Left kidney (tissue), 2 donors: ENCODE data around the gene BFSP2. TPM values are rescaled to one million over a fixed set of nuclear protein-coding genes. Genes with fewer than 3 reads are reported as not detected.
"Not testable (repeated sequence)": the region's sequence is repeated elsewhere in the genome, so short reads cannot be mapped to it uniquely, and the experiment has no call there.

Experiments
- DNase-seq: peaks from one replicate; pipeline ENCODE4 v3.0.0-alpha.2; 2013
- polyA plus RNA-seq: library from polyadenylated mRNA; unstranded; fragments of 120-200 nt; gene quantifications from one replicate; pipeline ENCODE4 v1.2.1, GENCODE V29; 2013; ENCODE audit not compliant: insufficient read length

The BFSP2 gene
- polyA plus RNA-seq, 1 donor: 0.33 TPM

- no peak for DNase-seq
Observed at GRCh38 chr3:133479895-133480669, 80.2 kb downstream of the BFSP2 start.

GRCh38 chr3:133482474-133482873 is 82.6 kb downstream of the BFSP2 start:
- DNase-seq: not testable (repeated sequence)

GRCh38 chr3:133486658-133487057 is 86.8 kb downstream of the BFSP2 start:
- no peak for DNase-seq

GRCh38 chr3:133487204-133487603 is 87.3 kb downstream of the BFSP2 start:
- no peak for DNase-seq

GRCh38 chr3:133487920-133488540 is 88.2 kb downstream of the BFSP2 start:
- DNase-seq: no peak

- DNase-seq: no peak
Observed at GRCh38 chr3:133488785-133489367, 89.0 kb downstream of the BFSP2 start.

- no peak for DNase-seq
Observed at GRCh38 chr3:133489466-133490085, 89.7 kb downstream of the BFSP2 start.

- DNase-seq: no peak
Observed at GRCh38 chr3:133490468-133491351, 90.9 kb downstream of the BFSP2 start.

- DNase-seq: no peak
Observed at GRCh38 chr3:133491481-133492059, 91.7 kb downstream of the BFSP2 start.

- DNase-seq: no peak
Observed at GRCh38 chr3:133492159-133492741, 92.4 kb downstream of the BFSP2 start.

GRCh38 chr3:133494469-133494868 is 94.6 kb downstream of the BFSP2 start:
- no peak for DNase-seq

- DNase-seq: not testable (repeated sequence)
Observed at GRCh38 chr3:133502542-133502941, 102.7 kb downstream of the BFSP2 start.

GRCh38 chr3:133503409-133503808 is 103.6 kb downstream of the BFSP2 start:
- DNase-seq: no peak

- no peak for DNase-seq
Observed at GRCh38 chr3:133504736-133505135, 104.9 kb downstream of the BFSP2 start.

GRCh38 chr3:133505813-133506212 is 106.0 kb downstream of the BFSP2 start:
- DNase-seq: no peak

- no peak for DNase-seq
Observed at GRCh38 chr3:133506215-133506901, 106.5 kb downstream of the BFSP2 start.

- no peak for DNase-seq
Observed at GRCh38 chr3:133509488-133509887, 109.6 kb downstream of the BFSP2 start.

- no peak for DNase-seq
Observed at GRCh38 chr3:133512416-133513089, 112.7 kb downstream of the BFSP2 start.

GRCh38 chr3:133514418-133514817 is 114.6 kb downstream of the BFSP2 start:
- DNase-seq: no peak

GRCh38 chr3:133515127-133515526 is 115.3 kb downstream of the BFSP2 start:
- DNase-seq: no peak
